Coronary artery (tissue), 2 donors: ENCODE measurements around the gene EIF2S2.

Experiments
- DNase-seq: peaks from one replicate; pipeline ENCODE4 v3.0.0-alpha.2; 2017; ENCODE audit warnings: low spot score
- H3K27ac ChIP-seq, 2 donors: fragments of 200-600 bp; sonication (generic); one replicate each; pipeline ENCODE4 v1.5.1; 2016 to 2019
- H3K4me3 ChIP-seq: fragments of 200-600 bp; sonication (generic); 2 replicates; pipeline ENCODE4 v1.5.1; 2016; ENCODE audit warnings: mild to moderate bottlenecking, moderate library complexity
- TF ChIP-seq, protein P1 (sequence below): fragments of 200-600 bp; sonication (generic); IDR thresholded peaks from one replicate; pipeline ENCODE4 v1.5.1; 2019; ENCODE audit warnings: antibody characterized with exemption

The EIF2S2 gene

GRCh38 chr20:34112600-34113101, 608 bp upstream of the EIF2S2 start:
- DNase-seq, result no peak

GRCh38 chr20:34110745-34111641, 1.1 kb downstream of the EIF2S2 start:
- DNase-seq, result peak; percentile 77
- peak overlapping the region; percentile 94 for H3K4me3 ChIP-seq
- TF ChIP-seq, protein P1, sequence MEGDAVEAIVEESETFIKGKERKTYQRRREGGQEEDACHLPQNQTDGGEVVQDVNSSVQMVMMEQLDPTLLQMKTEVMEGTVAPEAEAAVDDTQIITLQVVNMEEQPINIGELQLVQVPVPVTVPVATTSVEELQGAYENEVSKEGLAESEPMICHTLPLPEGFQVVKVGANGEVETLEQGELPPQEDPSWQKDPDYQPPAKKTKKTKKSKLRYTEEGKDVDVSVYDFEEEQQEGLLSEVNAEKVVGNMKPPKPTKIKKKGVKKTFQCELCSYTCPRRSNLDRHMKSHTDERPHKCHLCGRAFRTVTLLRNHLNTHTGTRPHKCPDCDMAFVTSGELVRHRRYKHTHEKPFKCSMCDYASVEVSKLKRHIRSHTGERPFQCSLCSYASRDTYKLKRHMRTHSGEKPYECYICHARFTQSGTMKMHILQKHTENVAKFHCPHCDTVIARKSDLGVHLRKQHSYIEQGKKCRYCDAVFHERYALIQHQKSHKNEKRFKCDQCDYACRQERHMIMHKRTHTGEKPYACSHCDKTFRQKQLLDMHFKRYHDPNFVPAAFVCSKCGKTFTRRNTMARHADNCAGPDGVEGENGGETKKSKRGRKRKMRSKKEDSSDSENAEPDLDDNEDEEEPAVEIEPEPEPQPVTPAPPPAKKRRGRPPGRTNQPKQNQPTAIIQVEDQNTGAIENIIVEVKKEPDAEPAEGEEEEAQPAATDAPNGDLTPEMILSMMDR, result no peak
- peak overlapping the region; percentile 91 to 97 for H3K27ac ChIP-seq

More at GRCh38 chr20:34112600-34113101, 608 bp upstream of the EIF2S2 start:
- TF ChIP-seq, protein P1, result no peak
- Histone ChIP-seq H3K4me3 (peak overlapping the region; percentile 94), H3K27ac (peak overlapping the region; percentile 83 to 91)

DNA sequence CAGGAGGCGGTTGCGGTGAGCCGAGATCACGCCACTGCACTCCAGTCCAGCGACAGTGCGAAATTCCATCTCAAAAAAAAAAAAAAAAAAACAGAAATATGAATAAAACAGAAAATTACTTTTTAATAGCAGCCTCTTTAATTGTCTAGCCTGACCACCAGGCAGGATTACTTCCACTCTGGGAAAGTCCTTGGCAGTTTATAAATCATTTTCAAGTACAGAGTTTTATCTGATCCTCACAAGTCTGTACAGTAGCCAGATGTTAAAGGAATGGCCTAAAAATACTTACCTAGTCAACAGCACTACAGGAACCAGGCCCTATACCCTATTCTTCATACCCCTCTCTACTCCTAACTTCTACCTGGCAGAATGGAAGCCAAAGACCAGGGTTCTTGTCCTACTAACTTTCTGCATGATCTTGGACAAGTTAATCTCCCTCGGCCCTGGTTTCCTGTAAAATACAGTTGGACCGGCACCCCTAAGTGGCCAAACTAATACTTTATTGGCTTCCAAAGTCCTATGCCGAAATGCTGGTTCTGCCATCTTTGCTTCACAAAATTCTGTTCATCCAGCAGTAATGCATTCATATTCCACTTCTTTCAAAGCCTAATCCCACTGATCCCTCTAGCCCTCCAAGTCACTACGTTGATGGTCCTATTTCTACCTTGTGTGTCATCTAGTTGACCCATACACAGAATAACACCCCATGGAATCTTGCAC, 1.9 kb downstream of the EIF2S2 start:
- TF ChIP-seq, protein P1, result no peak
- Histone ChIP-seq H3K4me3 (peak overlapping the region; percentile 94), H3K27ac (peak overlapping the region in 1 of 2 donors; percentile 97)
- DNase-seq, result no peak

DNA sequence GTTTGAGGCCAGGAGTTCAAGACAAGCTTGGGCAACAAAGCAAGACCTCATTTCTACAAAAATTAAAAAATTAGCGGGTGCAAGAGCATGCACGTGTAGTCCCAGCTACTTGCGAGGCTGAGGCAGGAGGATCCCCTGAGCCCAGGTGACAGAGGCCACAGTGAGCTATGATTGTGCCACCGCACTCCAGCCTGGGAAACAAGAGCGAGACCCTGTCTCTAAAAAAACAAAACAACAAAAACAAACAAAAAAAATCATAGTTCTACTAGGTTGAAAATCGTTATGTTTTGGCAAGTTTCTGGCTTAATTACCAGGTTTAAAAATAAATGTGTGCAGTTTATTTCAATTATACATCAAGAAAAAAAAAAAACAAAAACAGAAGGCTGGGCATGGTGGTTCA, 2.6 kb downstream of the EIF2S2 start:
- Histone ChIP-seq H3K4me3 (no peak overlapping the region), H3K27ac (no peak overlapping the region)

GRCh38 chr20:34108616-34109174, 3.3 kb downstream of the EIF2S2 start:
- Histone ChIP-seq H3K27ac (no peak overlapping the region), H3K4me3 (no peak overlapping the region)
- TF ChIP-seq, protein P1, result no peak
- no peak for DNase-seq

More for the DNA sequence above, 2.6 kb downstream of the EIF2S2 start:
- TF ChIP-seq, protein P1, result no peak
- no peak for DNase-seq

GRCh38 chr20:34105978-34106675, 5.9 kb downstream of the EIF2S2 start:
- no peak for DNase-seq
- H3K27ac ChIP-seq, result no peak overlapping the region
- TF ChIP-seq, protein P1, result no peak
- H3K4me3 ChIP-seq, result no peak overlapping the region
